GM19240 (cell line): Measurements from ENCODE around the gene ARHGEF17.

Experiments used
- DNase-seq: peaks from one replicate; pipeline ENCODE4 v3.0.0; 2011; ENCODE audit warnings: low spot score; ENCODE audit not compliant: insufficient read length

The ARHGEF17 gene

GRCh38 chr11:73406131-73406530, 98.1 kb downstream of the ARHGEF17 start:
- DNase-seq, result no peak

GRCh38 chr11:73406619-73407018, 98.5 kb downstream of the ARHGEF17 start:
- no peak for DNase-seq

GRCh38 chr11:73409431-73409830, 101.4 kb downstream of the ARHGEF17 start:
- no peak for DNase-seq

GRCh38 chr11:73410627-73411026, 102.6 kb downstream of the ARHGEF17 start:
- no peak for DNase-seq

- DNase-seq, result no peak
Measured at GRCh38 chr11:73411031-73411430, 103.0 kb downstream of the ARHGEF17 start.

GRCh38 chr11:73412308-73412707, 104.2 kb downstream of the ARHGEF17 start:
- DNase-seq, result no peak

GRCh38 chr11:73413256-73413655, 105.2 kb downstream of the ARHGEF17 start:
- DNase-seq, result no peak

- DNase-seq, result no peak
Measured at GRCh38 chr11:73414977-73415651, 107.0 kb downstream of the ARHGEF17 start.

GRCh38 chr11:73415854-73416615, 108.0 kb downstream of the ARHGEF17 start:
- no peak for DNase-seq

GRCh38 chr11:73416786-73417185, 108.7 kb downstream of the ARHGEF17 start:
- DNase-seq, result no peak
